Measurements from ENCODE around the gene ZBTB20.

DNA sequence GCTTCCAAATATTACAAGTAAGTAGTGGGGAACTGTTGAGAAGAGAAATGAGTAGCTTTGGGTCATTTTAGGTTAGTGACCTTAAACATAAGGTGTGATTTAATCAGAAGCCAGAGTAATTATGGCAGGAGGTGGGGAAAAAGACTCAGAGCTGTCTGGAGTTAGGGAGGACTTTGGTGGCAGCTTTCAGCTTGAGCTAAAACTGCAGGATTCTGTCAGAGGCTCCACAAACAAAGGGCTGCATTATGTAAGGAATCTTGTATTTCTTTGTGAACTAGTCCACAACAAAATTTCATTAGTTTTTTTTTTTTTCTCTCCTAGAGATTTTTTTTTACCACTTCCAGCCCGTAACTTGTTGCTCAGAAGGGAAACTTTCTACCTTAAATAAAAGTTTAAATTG lies 507.9 kb downstream of the ZBTB20 start:
- TF ChIP-seq EZH2 (IDR thresholded peaks at IDR 0.05; ENCODE audit: low read depth): no peak
- TF ChIP-seq, protein P1, sequence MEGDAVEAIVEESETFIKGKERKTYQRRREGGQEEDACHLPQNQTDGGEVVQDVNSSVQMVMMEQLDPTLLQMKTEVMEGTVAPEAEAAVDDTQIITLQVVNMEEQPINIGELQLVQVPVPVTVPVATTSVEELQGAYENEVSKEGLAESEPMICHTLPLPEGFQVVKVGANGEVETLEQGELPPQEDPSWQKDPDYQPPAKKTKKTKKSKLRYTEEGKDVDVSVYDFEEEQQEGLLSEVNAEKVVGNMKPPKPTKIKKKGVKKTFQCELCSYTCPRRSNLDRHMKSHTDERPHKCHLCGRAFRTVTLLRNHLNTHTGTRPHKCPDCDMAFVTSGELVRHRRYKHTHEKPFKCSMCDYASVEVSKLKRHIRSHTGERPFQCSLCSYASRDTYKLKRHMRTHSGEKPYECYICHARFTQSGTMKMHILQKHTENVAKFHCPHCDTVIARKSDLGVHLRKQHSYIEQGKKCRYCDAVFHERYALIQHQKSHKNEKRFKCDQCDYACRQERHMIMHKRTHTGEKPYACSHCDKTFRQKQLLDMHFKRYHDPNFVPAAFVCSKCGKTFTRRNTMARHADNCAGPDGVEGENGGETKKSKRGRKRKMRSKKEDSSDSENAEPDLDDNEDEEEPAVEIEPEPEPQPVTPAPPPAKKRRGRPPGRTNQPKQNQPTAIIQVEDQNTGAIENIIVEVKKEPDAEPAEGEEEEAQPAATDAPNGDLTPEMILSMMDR (conservative IDR thresholded peaks at IDR 0.05): no peak

All from PC-9 (cell line).